HepG2 (cell line): ENCODE data around the gene SUSD3. TPM values are rescaled to one million over a fixed set of nuclear protein-coding genes. Genes with fewer than 3 reads are reported as not detected.

Source experiments
- ATF7-NPFF ChIP-seq: sonication (generic); formaldehyde crosslinking; IDR thresholded peaks from 2 replicates; pipeline ENCODE4 v1.8.1; 2023; ENCODE audit warnings: mild to moderate bottlenecking, low read depth, missing genetic modification reagents, moderate library complexity
- BATF2 ChIP-seq: sonication (generic); formaldehyde crosslinking; IDR thresholded peaks from 2 replicates; pipeline ENCODE4 v1.8.0; 2022; ENCODE audit warnings: mild to moderate bottlenecking, missing genetic modification reagents, moderate library complexity
- ETV6 ChIP-seq: sonication (generic); formaldehyde crosslinking; conservative IDR thresholded peaks from 2 replicates; pipeline ENCODE4 v1.4.0; 2020; ENCODE audit warnings: missing genetic modification reagents
- EZH2 ChIP-seq: conservative IDR thresholded peaks from 2 replicates; pipeline ENCODE4 v1.6.1; 2012; ENCODE audit warnings: mild to moderate bottlenecking, low read depth, low read length, moderate library complexity
- LCORL ChIP-seq, 2 experiments: fragments of 450-650 bp in 1 of 2; sonication (generic) in 1 of 2; formaldehyde crosslinking in 1 of 2; IDR thresholded peaks; 2 replicates each; pipeline versions ENCODE4 v1.5.0 to v1.6.1; 2017 to 2020; ENCODE audit warnings: antibody characterized with exemption in 1 of 2, missing genetic modification reagents in 1 of 2
- NCOR1 ChIP-seq: fragments of 200-600 bp; sonication (generic); IDR thresholded peaks from 2 replicates; pipeline ENCODE4 v1.7.0; 2017; ENCODE audit warnings: antibody characterized with exemption, low read length, borderline replicate concordance
- NFYB ChIP-seq: sonication (generic); formaldehyde crosslinking; IDR thresholded peaks from 2 replicates; pipeline ENCODE4 v1.4.0; 2020; ENCODE audit warnings: missing genetic modification reagents
- NRL ChIP-seq: sonication (generic); formaldehyde crosslinking; IDR thresholded peaks from 2 replicates; pipeline ENCODE4 v1.5.0; 2020; ENCODE audit warnings: missing genetic modification reagents, mild to moderate bottlenecking, moderate library complexity, borderline replicate concordance
- REL ChIP-seq: sonication (generic); formaldehyde crosslinking; conservative IDR thresholded peaks from 2 replicates; pipeline ENCODE4 v1.8.0; 2022; ENCODE audit warnings: mild to moderate bottlenecking, missing genetic modification reagents, moderate library complexity
- RFX1 ChIP-seq: fragments of 450-650 bp; IDR thresholded peaks from 2 replicates; pipeline ENCODE4 v1.6.1; 2017
- RNF219 ChIP-seq: sonication (generic); formaldehyde crosslinking; IDR thresholded peaks from 2 replicates; pipeline ENCODE4 v1.5.0; 2020; ENCODE audit warnings: mild to moderate bottlenecking, missing genetic modification reagents
- TBX2 ChIP-seq: sonication (generic); formaldehyde crosslinking; IDR thresholded peaks from 2 replicates; pipeline ENCODE4 v1.5.0; 2020; ENCODE audit warnings: missing genetic modification reagents, mild to moderate bottlenecking, borderline replicate concordance
- TCF7L2 ChIP-seq: IDR thresholded peaks from 2 replicates; pipeline ENCODE4 v1.6.1; 2011; ENCODE audit warnings: mild to moderate bottlenecking, low read depth, low read length, moderate library complexity
- TERF1 ChIP-seq: sonication (generic); formaldehyde crosslinking; IDR thresholded peaks from 2 replicates; pipeline ENCODE4 v1.8.0; 2022; ENCODE audit warnings: mild to moderate bottlenecking, missing genetic modification reagents, moderate library complexity
- ZMYM2 ChIP-seq: sonication (generic); formaldehyde crosslinking; IDR thresholded peaks from 2 replicates; pipeline ENCODE4 v1.8.0; 2022; ENCODE audit warnings: mild to moderate bottlenecking, missing genetic modification reagents
- ZNF160 ChIP-seq: sonication (generic); formaldehyde crosslinking; IDR thresholded peaks from 2 replicates; pipeline ENCODE4 v1.8.0; 2022; ENCODE audit warnings: mild to moderate bottlenecking, inconsistent platforms, missing genetic modification reagents
- ZNF251 ChIP-seq: sonication (generic); formaldehyde crosslinking; IDR thresholded peaks from 2 replicates; pipeline ENCODE4 v1.9.0; 2021; ENCODE audit warnings: mild to moderate bottlenecking, missing genetic modification reagents
- ZNF329 ChIP-seq: sonication (generic); formaldehyde crosslinking; IDR thresholded peaks from 2 replicates; pipeline ENCODE4 v1.9.0; 2021; ENCODE audit warnings: low read depth, mild to moderate bottlenecking, missing genetic modification reagents
- ZNF367 ChIP-seq: sonication (generic); formaldehyde crosslinking; IDR thresholded peaks from 2 replicates; pipeline ENCODE4 v1.4.0; 2020; ENCODE audit warnings: missing genetic modification reagents, borderline replicate concordance
- ZNF557 ChIP-seq: sonication (generic); formaldehyde crosslinking; IDR thresholded peaks from 2 replicates; pipeline ENCODE4 v1.4.0; 2020; ENCODE audit warnings: missing genetic modification reagents
- ZNF709 ChIP-seq: sonication (generic); formaldehyde crosslinking; IDR thresholded peaks from 2 replicates; pipeline ENCODE4 v1.5.0; 2020; ENCODE audit warnings: mild to moderate bottlenecking, missing genetic modification reagents
- ZNF775 ChIP-seq: sonication (generic); formaldehyde crosslinking; IDR thresholded peaks from 2 replicates; pipeline ENCODE4 v1.4.0; 2020; ENCODE audit warnings: missing genetic modification reagents, mild to moderate bottlenecking, moderate library complexity, borderline replicate concordance
- polyA plus RNA-seq, 8 experiments: library from polyadenylated mRNA; depleted of rRNA in 3 of 8; stranded (reverse) in 7 of 8; unstranded in 1 of 8; fragments of >200 nt; fragmentation: Illumina TruSeq in 4 of 8; extraction: Trizol in 4 of 8; gene quantifications; 2 replicates each; pipeline versions ENCODE4 v1.2.1 to v1.2.3, GENCODE V29; 2011 to 2016; ENCODE audit warnings: low read depth in 4 of 8, missing spikeins in 1 of 8, mixed read lengths in 1 of 8; ENCODE audit not compliant: insufficient read depth in 1 of 8
- total RNA-seq, 5 experiments: library from RNA; depleted of rRNA; stranded (reverse); fragments of >200 nt; fragmentation: Illumina TruSeq; extraction: Trizol; gene quantifications; 2 replicates each; pipeline ENCODE4 v1.2.3, GENCODE V29; 2016; ENCODE audit warnings: low read depth in 1 of 5
- TF ChIP-seq, protein P1 (sequence below): sonication (generic); formaldehyde crosslinking; IDR thresholded peaks from 2 replicates; pipeline ENCODE4 v1.5.0; 2020; ENCODE audit warnings: missing genetic modification reagents, mild to moderate bottlenecking, borderline replicate concordance

The SUSD3 gene
- total and polyA plus RNA-seq, 2 of the 13 experiments (the other 11 are each of a cell fraction or from before 2014, with no cell fraction given): 7.0 to 9.1 TPM

DNA sequence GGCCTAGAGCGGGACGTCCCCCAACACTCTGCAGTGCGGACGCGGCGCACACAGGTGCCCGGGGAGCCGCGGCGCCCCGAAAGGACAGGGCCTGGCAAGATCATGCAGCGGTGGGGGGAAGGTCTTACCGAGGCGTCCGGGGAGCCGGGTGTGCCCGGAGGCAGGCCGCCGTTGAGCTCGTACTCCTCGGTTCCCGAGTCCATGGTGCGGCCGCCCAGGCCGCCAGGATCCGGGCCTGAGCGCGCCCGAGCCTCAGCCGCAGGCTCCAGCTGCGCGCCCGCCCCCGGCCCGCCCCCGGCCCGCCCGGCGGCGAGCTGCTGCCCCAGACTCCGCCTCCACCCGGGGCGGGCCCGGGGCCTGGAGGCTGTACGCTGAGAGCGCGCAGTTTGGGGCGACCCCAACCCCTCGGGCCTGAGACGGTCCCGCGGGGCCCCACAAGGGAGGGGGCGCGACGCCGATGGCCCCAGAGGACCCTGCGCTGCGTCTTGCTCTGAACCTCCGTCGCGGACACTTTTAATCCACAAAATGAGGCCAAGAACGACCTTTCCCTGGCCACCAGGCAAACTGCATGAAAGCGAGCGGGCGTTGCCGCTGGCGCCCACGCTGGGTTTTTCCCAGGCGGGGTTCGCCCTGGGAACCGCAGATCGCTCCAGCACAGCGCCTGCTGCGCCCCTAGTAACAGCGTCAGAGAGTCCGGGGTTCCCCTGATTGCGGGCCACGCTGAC, 75.7 kb downstream of the SUSD3 start, which contains the start of gene NINJ1 (continued):
- no peak for TF ChIP-seq LCORL (IDR thresholded peaks at IDR 0.05)
- no peak for TF ChIP-seq LCORL (CRISPR knock-in tag; IDR thresholded peaks at IDR 0.05)
- 0 out of 2 replicates have a peak, but pooled peaks have one; percentile 26 for TF ChIP-seq ETV6 (CRISPR knock-in tag)
- TF ChIP-seq ZNF367 (CRISPR knock-in tag): no peak
- no peak for TF ChIP-seq ZNF251 (CRISPR knock-in tag)
- no peak for TF ChIP-seq ZNF160 (CRISPR knock-in tag)
- TF ChIP-seq, protein P1, sequence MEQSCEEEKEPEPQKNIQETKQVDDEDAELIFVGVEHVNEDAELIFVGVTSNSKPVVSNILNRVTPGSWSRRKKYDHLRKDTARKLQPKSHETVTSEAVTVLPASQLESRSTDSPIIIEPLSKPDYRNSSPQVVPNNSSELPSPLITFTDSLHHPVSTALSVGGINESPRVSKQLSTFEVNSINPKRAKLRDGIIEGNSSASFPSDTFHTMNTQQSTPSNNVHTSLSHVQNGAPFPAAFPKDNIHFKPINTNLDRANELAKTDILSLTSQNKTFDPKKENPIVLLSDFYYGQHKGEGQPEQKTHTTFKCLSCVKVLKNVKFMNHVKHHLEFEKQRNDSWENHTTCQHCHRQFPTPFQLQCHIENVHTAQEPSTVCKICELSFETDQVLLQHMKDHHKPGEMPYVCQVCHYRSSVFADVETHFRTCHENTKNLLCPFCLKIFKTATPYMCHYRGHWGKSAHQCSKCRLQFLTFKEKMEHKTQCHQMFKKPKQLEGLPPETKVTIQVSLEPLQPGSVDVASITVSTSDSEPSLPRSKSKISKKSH: no peak
- TF ChIP-seq BATF2 (CRISPR knock-in tag): no peak
- TF ChIP-seq TERF1: no peak; the same call in 1 of the 2 replicates
- TF ChIP-seq REL (CRISPR knock-in tag): no peak; the same call in 1 of the 2 replicates
- TF ChIP-seq ZMYM2: no peak
- TF ChIP-seq TCF7L2: no peak
- TF ChIP-seq TBX2 (CRISPR knock-in tag): 0 out of 2 replicates have a peak, but pooled peaks have one; percentile 12
- peak; percentile 77 for TF ChIP-seq ZNF329
- no peak for TF ChIP-seq EZH2
- TF ChIP-seq RNF219 (CRISPR knock-in tag): no peak
- TF ChIP-seq ZNF557 (CRISPR knock-in tag): no peak
- no peak for TF ChIP-seq ZNF709 (CRISPR knock-in tag)
- TF ChIP-seq NCOR1: no peak
- no peak for TF ChIP-seq NRL (CRISPR knock-in tag)
- TF ChIP-seq RFX1: no peak
- peak; percentile 56; the same call in 1 of the 2 replicates for TF ChIP-seq ATF7-NPFF
- no peak for TF ChIP-seq ZNF775 (CRISPR knock-in tag)
- TF ChIP-seq NFYB (CRISPR knock-in tag): peak; percentile 31; the same call in 1 of the 2 replicates
